ENCODE data around the gene TPD52L1. TPM values are rescaled to one million over a fixed set of nuclear protein-coding genes. Genes with fewer than 3 reads are reported as not detected.
"Not testable (repeated sequence)": the region's sequence is repeated elsewhere in the genome, so short reads cannot be mapped to it uniquely, and the experiment has no call there.

TPD52L1 gene
- total RNA-seq, 1 experiment from 2014 or later: 12.4 TPM

GRCh38 chr6:125163339-125163738 lies 9.8 kb downstream of the TPD52L1 start:
- ATAC-seq; H3K36me3 Mint-ChIP-seq; H3K4me3 Mint-ChIP-seq; POLR2A ChIA-PET; H3K27me3 Mint-ChIP-seq (ENCODE audit: low read depth); DNase-seq (ENCODE audit: low spot score); H3K4me1 Mint-ChIP-seq; H3K27ac Mint-ChIP-seq: not testable (repeated sequence)
- H3K9me3 Mint-ChIP-seq: peaks cover 12% of the 10 kb centered on the region; the same call in 1 of the 2 replicates
- CTCF ChIA-PET: interaction anchor here (1.2 kb wide), 1 partner anchor 10 kb away, joined by 5 read pairs; the partner anchor contains the start of gene TPD52L1

DNA sequence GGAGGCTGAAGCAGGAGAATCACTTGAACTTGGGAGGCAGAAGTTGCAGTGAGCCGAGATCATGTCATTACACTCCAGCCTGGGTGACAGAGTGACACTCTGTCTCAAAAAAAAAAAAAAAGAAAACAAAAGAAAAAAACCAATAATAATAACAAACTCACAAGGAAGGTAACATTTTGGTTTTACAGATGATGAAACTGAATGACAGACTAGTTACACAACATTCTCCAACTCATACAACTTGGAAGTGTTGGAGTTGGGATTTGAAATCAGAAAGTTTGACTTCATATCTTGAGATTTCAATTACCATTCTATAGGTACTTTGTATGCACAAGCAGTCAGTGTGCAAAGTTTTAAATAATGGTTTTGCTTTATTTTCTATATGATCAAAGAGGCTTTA lies 10.2 kb downstream of the TPD52L1 start:
- no peaks in the 10 kb centered on the region; the same call in 1 of the 2 replicates for H3K36me3 Mint-ChIP-seq
- no peak for ATAC-seq
- ChIA-PET POLR2A (no interaction called here), CTCF (interaction anchor here (1.2 kb wide), 1 partner anchor 10 kb away, joined by 5 read pairs; the partner anchor contains the start of gene TPD52L1)
- no peaks in the 10 kb centered on the region for H3K27me3 Mint-ChIP-seq (ENCODE audit: low read depth)
- no peak for DNase-seq (ENCODE audit: low spot score)
- H3K4me3 Mint-ChIP-seq: no peak overlapping the region
- peaks cover 12% of the 10 kb centered on the region; the same call in 1 of the 2 replicates for H3K9me3 Mint-ChIP-seq
- TF ChIP-seq ZNF416 (CRISPR knock-in tag; IDR thresholded peaks at IDR 0.05): no peak
- TF ChIP-seq E2F1 (CRISPR knock-in tag; IDR thresholded peaks at IDR 0.05): no peak
- TF ChIP-seq, protein P1, sequence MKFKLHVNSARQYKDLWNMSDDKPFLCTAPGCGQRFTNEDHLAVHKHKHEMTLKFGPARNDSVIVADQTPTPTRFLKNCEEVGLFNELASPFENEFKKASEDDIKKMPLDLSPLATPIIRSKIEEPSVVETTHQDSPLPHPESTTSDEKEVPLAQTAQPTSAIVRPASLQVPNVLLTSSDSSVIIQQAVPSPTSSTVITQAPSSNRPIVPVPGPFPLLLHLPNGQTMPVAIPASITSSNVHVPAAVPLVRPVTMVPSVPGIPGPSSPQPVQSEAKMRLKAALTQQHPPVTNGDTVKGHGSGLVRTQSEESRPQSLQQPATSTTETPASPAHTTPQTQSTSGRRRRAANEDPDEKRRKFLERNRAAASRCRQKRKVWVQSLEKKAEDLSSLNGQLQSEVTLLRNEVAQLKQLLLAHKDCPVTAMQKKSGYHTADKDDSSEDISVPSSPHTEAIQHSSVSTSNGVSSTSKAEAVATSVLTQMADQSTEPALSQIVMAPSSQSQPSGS (CRISPR knock-in tag; IDR thresholded peaks at IDR 0.05; ENCODE audit: borderline replicate concordance, low read depth): no peak
- no peak for TF ChIP-seq ZNF317 (CRISPR knock-in tag; IDR thresholded peaks at IDR 0.05; ENCODE audit: borderline replicate concordance, low read depth)
- no peak for TF ChIP-seq ZNF121 (CRISPR knock-in tag; IDR thresholded peaks at IDR 0.05)
- no peak for TF ChIP-seq MYBL2 (CRISPR knock-in tag; IDR thresholded peaks at IDR 0.05)
- no peak for TF ChIP-seq ZNF263 (CRISPR knock-in tag; IDR thresholded peaks at IDR 0.05; ENCODE audit: low read depth)
- no peak for TF ChIP-seq ZSCAN18 (CRISPR knock-in tag; IDR thresholded peaks at IDR 0.05)
- TF ChIP-seq TCF7 (CRISPR knock-in tag; IDR thresholded peaks at IDR 0.05; ENCODE audit: low read depth): no peak
- no peak for TF ChIP-seq HMGA2 (CRISPR knock-in tag; IDR thresholded peaks at IDR 0.05)
- no peak for TF ChIP-seq NR2C2 (CRISPR knock-in tag; IDR thresholded peaks at IDR 0.05)
- no peak for TF ChIP-seq GABPB1 (CRISPR knock-in tag; IDR thresholded peaks at IDR 0.05)
- no peak for TF ChIP-seq ZNF396 (CRISPR knock-in tag; IDR thresholded peaks at IDR 0.05; ENCODE audit: borderline replicate concordance)
- TF ChIP-seq, protein P2, sequence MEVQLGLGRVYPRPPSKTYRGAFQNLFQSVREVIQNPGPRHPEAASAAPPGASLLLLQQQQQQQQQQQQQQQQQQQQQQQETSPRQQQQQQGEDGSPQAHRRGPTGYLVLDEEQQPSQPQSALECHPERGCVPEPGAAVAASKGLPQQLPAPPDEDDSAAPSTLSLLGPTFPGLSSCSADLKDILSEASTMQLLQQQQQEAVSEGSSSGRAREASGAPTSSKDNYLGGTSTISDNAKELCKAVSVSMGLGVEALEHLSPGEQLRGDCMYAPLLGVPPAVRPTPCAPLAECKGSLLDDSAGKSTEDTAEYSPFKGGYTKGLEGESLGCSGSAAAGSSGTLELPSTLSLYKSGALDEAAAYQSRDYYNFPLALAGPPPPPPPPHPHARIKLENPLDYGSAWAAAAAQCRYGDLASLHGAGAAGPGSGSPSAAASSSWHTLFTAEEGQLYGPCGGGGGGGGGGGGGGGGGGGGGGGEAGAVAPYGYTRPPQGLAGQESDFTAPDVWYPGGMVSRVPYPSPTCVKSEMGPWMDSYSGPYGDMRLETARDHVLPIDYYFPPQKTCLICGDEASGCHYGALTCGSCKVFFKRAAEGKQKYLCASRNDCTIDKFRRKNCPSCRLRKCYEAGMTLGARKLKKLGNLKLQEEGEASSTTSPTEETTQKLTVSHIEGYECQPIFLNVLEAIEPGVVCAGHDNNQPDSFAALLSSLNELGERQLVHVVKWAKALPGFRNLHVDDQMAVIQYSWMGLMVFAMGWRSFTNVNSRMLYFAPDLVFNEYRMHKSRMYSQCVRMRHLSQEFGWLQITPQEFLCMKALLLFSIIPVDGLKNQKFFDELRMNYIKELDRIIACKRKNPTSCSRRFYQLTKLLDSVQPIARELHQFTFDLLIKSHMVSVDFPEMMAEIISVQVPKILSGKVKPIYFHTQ (CRISPR knock-in tag; IDR thresholded peaks at IDR 0.05): no peak
- TF ChIP-seq, protein P3, sequence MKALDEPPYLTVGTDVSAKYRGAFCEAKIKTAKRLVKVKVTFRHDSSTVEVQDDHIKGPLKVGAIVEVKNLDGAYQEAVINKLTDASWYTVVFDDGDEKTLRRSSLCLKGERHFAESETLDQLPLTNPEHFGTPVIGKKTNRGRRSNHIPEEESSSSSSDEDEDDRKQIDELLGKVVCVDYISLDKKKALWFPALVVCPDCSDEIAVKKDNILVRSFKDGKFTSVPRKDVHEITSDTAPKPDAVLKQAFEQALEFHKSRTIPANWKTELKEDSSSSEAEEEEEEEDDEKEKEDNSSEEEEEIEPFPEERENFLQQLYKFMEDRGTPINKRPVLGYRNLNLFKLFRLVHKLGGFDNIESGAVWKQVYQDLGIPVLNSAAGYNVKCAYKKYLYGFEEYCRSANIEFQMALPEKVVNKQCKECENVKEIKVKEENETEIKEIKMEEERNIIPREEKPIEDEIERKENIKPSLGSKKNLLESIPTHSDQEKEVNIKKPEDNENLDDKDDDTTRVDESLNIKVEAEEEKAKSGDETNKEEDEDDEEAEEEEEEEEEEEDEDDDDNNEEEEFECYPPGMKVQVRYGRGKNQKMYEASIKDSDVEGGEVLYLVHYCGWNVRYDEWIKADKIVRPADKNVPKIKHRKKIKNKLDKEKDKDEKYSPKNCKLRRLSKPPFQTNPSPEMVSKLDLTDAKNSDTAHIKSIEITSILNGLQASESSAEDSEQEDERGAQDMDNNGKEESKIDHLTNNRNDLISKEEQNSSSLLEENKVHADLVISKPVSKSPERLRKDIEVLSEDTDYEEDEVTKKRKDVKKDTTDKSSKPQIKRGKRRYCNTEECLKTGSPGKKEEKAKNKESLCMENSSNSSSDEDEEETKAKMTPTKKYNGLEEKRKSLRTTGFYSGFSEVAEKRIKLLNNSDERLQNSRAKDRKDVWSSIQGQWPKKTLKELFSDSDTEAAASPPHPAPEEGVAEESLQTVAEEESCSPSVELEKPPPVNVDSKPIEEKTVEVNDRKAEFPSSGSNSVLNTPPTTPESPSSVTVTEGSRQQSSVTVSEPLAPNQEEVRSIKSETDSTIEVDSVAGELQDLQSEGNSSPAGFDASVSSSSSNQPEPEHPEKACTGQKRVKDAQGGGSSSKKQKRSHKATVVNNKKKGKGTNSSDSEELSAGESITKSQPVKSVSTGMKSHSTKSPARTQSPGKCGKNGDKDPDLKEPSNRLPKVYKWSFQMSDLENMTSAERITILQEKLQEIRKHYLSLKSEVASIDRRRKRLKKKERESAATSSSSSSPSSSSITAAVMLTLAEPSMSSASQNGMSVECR (CRISPR knock-in tag; IDR thresholded peaks at IDR 0.05; ENCODE audit: borderline replicate concordance): no peak
- no peak overlapping the region for H3K27ac Mint-ChIP-seq
- H3K4me1 Mint-ChIP-seq: no peaks in the 10 kb centered on the region

Data from WTC11 (cell line).